Measurements from ENCODE around the gene ST3GAL5.

Gene ST3GAL5

GRCh38 chr2:85806358-85807118, 82.3 kb downstream of the ST3GAL5 start:
- no peak overlapping the region for H3K4me3 ChIP-seq (replicated peaks; ENCODE audit: insufficient read depth, low read length)
- no peak overlapping the region for H3K27ac ChIP-seq (replicated peaks)
- TF ChIP-seq REST (IDR thresholded peaks at IDR 0.05; ENCODE audit: insufficient replicate concordance, low read depth) (no peak), POLR2AphosphoS5 (IDR thresholded peaks at IDR 0.05; ENCODE audit: low read depth) (no peak), SPI1 (IDR thresholded peaks at IDR 0.05; ENCODE audit: borderline replicate concordance, low read depth) (no peak), CTCF (IDR thresholded peaks at IDR 0.05; ENCODE audit: insufficient read depth, low read length) (no peak), GABPA (IDR thresholded peaks at IDR 0.05; ENCODE audit: low read depth) (no peak)
- no peaks in the 10 kb centered on the region for H3K27me3 ChIP-seq (ENCODE audit: insufficient read depth, poor library complexity, severe bottlenecking)
- DNase-seq (ENCODE audit: low read depth in 1 of 2, low spot score in 1 of 2): peak; percentile 29 to 92

- no peaks in the 10 kb centered on the region for H3K27me3 ChIP-seq (ENCODE audit: insufficient read depth, poor library complexity, severe bottlenecking)
- no peak overlapping the region for H3K4me3 ChIP-seq (replicated peaks; ENCODE audit: insufficient read depth, low read length)
- no peak overlapping the region for H3K27ac ChIP-seq (replicated peaks)
- no peak for DNase-seq (ENCODE audit: low read depth in 1 of 2, low spot score in 1 of 2)
- TF ChIP-seq CTCF (IDR thresholded peaks at IDR 0.05; ENCODE audit: insufficient read depth, low read length): no peak
- TF ChIP-seq SPI1 (IDR thresholded peaks at IDR 0.05; ENCODE audit: borderline replicate concordance, low read depth): no peak
- TF ChIP-seq POLR2AphosphoS5 (IDR thresholded peaks at IDR 0.05; ENCODE audit: low read depth): no peak
- TF ChIP-seq GABPA (IDR thresholded peaks at IDR 0.05; ENCODE audit: low read depth): no peak
- no peak for TF ChIP-seq REST (IDR thresholded peaks at IDR 0.05; ENCODE audit: insufficient replicate concordance, low read depth)
These were observed 84.2 kb downstream of the ST3GAL5 start for GRCh38 chr2:85804583-85804982.

- TF ChIP-seq REST (IDR thresholded peaks at IDR 0.05; ENCODE audit: insufficient replicate concordance, low read depth): no peak
- no peak for TF ChIP-seq SPI1 (IDR thresholded peaks at IDR 0.05; ENCODE audit: borderline replicate concordance, low read depth)
- TF ChIP-seq CTCF (IDR thresholded peaks at IDR 0.05; ENCODE audit: insufficient read depth, low read length): no peak
- no peak for TF ChIP-seq GABPA (IDR thresholded peaks at IDR 0.05; ENCODE audit: low read depth)
- TF ChIP-seq POLR2AphosphoS5 (IDR thresholded peaks at IDR 0.05; ENCODE audit: low read depth): no peak
- Histone ChIP-seq H3K27me3 (ENCODE audit: insufficient read depth, poor library complexity, severe bottlenecking) (no peaks in the 10 kb centered on the region), H3K27ac (replicated peaks) (no peak overlapping the region), H3K4me3 (replicated peaks; ENCODE audit: insufficient read depth, low read length) (no peak overlapping the region)
- no peak for DNase-seq (ENCODE audit: low read depth in 1 of 2, low spot score in 1 of 2)
These were observed 84.9 kb downstream of the ST3GAL5 start for GRCh38 chr2:85803704-85804425.

All from HL-60 (cell line).